GM12865 (cell line): ENCODE data around the gene GNG11.

ENCODE experiments used
- DNase-seq: peaks from one replicate; pipeline ENCODE4 v3.0.0; 2010; ENCODE audit warnings: low read depth
- H3K4me3 ChIP-seq: 2 replicates; pipeline ENCODE4 v1.5.1; 2011; ENCODE audit warnings: mild to moderate bottlenecking, low read depth, low read length, control low read depth
- TF ChIP-seq, protein P1 (sequence below): IDR thresholded peaks from 2 replicates; pipeline ENCODE4 v1.5.1; 2011; ENCODE audit warnings: low read length, control low read depth, low read depth, inconsistent platforms; ENCODE audit not compliant: insufficient read depth; ENCODE audit errors: missing control alignments

Gene GNG11

DNA sequence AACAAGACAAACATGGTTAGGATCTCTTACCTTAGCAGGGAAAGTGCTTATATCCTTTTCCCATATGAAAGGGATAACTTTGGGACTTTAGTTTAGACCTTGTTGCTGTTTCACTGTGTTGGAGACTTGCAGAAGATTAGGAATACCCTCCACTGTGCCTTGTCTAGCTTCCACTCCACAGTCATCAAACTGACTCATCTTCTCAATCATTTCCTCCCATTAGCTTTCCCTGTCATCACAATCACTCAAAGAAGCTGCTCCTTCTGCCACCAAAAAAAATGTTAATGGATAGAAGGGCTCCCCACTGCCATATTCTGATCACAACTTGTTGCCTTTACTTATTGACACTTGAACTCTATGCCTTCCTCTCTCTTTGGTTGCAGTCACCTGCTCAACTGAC, 16.8 kb downstream of the GNG11 start:
- no peak for DNase-seq
- TF ChIP-seq, protein P1, sequence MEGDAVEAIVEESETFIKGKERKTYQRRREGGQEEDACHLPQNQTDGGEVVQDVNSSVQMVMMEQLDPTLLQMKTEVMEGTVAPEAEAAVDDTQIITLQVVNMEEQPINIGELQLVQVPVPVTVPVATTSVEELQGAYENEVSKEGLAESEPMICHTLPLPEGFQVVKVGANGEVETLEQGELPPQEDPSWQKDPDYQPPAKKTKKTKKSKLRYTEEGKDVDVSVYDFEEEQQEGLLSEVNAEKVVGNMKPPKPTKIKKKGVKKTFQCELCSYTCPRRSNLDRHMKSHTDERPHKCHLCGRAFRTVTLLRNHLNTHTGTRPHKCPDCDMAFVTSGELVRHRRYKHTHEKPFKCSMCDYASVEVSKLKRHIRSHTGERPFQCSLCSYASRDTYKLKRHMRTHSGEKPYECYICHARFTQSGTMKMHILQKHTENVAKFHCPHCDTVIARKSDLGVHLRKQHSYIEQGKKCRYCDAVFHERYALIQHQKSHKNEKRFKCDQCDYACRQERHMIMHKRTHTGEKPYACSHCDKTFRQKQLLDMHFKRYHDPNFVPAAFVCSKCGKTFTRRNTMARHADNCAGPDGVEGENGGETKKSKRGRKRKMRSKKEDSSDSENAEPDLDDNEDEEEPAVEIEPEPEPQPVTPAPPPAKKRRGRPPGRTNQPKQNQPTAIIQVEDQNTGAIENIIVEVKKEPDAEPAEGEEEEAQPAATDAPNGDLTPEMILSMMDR: no peak
- no peak overlapping the region for H3K4me3 ChIP-seq

GRCh38 chr7:93941945-93942344, 20.4 kb downstream of the GNG11 start:
- TF ChIP-seq, protein P1: no peak
- no peak for DNase-seq
- no peak overlapping the region for H3K4me3 ChIP-seq

DNA sequence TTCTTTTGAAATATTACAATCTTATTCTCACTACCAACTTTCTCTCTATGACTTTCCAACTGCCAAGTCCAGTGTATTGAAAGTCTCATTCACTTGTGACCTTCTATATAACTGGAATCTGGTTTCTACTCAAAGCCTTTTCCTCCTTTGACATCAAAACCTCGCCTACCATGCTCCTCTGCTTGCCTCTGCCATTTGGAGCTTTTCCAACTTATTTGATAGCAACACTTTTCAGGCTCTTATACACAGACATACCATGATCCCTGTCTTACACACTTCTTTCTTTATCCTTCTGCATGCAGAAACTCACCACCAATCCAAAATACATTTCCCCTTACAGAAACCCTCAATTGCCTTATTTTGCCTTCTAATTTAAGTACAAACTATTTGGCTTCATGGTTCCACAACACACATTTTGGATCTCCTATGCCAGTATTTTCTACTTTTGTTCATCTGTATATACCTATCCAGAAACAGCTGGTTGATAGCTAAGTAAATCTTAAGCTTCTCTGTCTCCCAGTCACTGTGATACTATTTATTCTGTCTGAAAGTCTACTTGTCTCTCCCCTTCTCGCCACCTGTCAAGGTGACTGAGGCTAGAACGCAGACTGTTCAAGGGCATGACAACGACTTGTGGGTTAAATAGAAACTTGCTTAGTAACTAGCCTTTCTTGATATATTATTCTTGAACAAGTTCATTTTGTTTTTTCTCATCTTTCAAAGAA, 22.4 kb downstream of the GNG11 start:
- DNase-seq: no peak
- H3K4me3 ChIP-seq: no peak overlapping the region
- TF ChIP-seq, protein P1: no peak

DNA sequence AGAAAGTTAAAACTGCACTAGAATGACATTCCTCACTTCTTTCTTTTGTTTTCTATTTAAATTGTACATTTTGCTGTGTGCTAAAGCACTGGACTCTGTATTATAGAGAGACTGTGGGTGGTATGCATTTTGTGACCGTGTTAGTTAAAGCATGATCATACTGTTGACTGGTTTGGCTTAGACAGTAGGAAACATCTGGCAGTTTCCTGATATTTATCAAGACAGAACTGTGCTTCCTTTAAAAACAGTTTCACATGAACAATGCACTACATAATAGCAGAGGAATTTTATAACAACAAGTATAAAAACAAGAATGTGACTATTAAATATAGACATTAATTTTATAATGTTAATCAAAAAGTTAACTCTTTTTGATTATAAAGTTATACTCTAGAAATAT, 23.1 kb downstream of the GNG11 start:
- TF ChIP-seq, protein P1: no peak
- DNase-seq: no peak
- no peak overlapping the region for H3K4me3 ChIP-seq

DNA sequence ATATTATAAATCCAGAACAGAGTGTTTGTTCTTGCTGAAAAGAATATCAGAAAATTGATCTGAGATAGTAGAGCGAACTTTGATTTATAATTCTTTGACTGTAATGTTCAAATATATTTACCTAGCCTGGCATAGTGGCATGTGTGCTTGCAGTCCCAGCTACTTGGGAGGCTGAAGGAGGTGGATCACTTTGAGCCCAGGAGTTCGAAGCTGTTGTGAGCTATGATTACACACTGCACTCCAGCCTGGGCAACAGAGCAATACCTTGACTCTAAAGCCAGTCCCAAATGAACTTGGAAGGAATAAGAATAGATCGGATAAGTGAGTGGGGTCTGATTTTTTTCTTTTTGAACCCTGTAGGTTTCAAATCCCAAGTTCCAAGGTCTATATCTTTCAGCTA, 23.5 kb downstream of the GNG11 start:
- DNase-seq: no peak
- no peak overlapping the region for H3K4me3 ChIP-seq
- TF ChIP-seq, protein P1: no peak

DNA sequence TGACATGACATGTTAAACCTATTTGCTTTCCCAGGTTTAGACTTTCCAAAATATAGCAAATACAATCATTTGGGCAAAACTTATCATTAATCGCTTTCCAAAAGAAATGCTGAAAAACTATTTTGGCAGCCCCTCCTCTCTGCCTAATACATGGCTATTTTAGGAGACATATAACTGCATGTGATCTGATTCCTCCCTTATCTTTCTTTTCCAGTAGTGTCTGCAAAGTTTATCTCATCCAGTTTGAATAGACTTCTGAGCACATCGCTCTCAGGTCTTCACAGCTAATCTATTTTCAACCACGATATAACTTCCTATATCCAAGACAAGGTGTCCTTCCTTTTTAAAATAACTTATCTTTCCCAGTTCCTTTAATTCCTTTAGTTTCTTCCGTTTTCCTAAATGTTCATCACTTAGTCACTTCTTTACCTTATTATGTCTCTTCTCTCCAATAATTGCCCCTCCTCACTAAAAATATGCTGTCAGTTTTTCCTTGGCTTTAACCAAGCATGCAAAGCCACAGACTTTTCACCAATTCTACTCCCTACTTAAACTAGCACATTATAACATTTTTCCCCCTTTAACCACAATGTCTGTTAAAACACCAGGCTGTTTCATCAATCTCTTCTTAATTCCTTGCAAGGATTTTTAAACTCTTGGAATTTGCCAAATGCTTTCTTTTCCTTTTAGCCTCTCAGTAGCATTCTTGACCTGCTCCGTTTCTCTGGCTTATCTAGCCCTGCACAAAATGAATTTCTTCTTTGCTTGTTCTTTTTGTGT, 24.4 kb downstream of the GNG11 start:
- no peak for DNase-seq
- TF ChIP-seq, protein P1: no peak
- no peak overlapping the region for H3K4me3 ChIP-seq
